Dendritic cell treated with granulocyte-macrophage colony-stimulating factor and Interleukin-4, amounts not matched to agents 40 ng/mL and 50 ng/mL, for 4 days (primary cell): Measurements from ENCODE around the gene CDKN1A.
"Not testable (repeated sequence)": the region's sequence is repeated elsewhere in the genome, so short reads cannot be mapped to it uniquely, and the experiment has no call there.

ENCODE experiments used
- H3K27ac Mint-ChIP-seq: one replicate; pipeline ENCODE4 v1.8.0; 2022; ENCODE audit warnings: mild to moderate bottlenecking, mixed read lengths
- H3K27me3 Mint-ChIP-seq: one replicate; pipeline ENCODE4 v1.8.0; 2022; ENCODE audit warnings: mild to moderate bottlenecking, mixed read lengths
- H3K36me3 Mint-ChIP-seq: one replicate; pipeline ENCODE4 v1.8.0; 2022; ENCODE audit warnings: low read depth, mixed read lengths
- H3K4me1 Mint-ChIP-seq: one replicate; pipeline ENCODE4 v1.8.0; 2022; ENCODE audit warnings: low read depth, mixed read lengths
- H3K4me3 Mint-ChIP-seq: one replicate; pipeline ENCODE4 v1.8.0; 2022; ENCODE audit warnings: mild to moderate bottlenecking, moderate library complexity, mixed read lengths
- H3K9me3 Mint-ChIP-seq: one replicate; pipeline ENCODE4 v1.8.0; 2022; ENCODE audit warnings: mixed read lengths
- intact Hi-C: fragments of 100-400 bp; cut with micrococcal nuclease; formaldehyde crosslinking; loops from one replicate; pipeline ENCODE4 v1.15.0; 2022

Gene CDKN1A

GRCh38 chr6:36643977-36644376 is 34.5 kb upstream of the CDKN1A start:
- no peaks in the 10 kb centered on the region for H3K9me3 Mint-ChIP-seq
- peak overlapping the region; percentile 83 for H3K27ac Mint-ChIP-seq
- peak overlapping the region; percentile 50 for H3K4me3 Mint-ChIP-seq
- peaks cover 56% of the 10 kb centered on the region for H3K4me1 Mint-ChIP-seq
- H3K36me3 Mint-ChIP-seq, result no peaks in the 10 kb centered on the region
- H3K27me3 Mint-ChIP-seq, result no peaks in the 10 kb centered on the region
- intact Hi-C loops, result loop anchor here (2.0 kb wide), 1 partner anchor 15 kb away; no protein-coding TSS in a partner anchor

- peaks cover 61% of the 10 kb centered on the region for H3K4me1 Mint-ChIP-seq
- H3K27me3 Mint-ChIP-seq, result no peaks in the 10 kb centered on the region
- H3K27ac Mint-ChIP-seq, result peak overlapping the region; percentile 86
- no peak overlapping the region for H3K4me3 Mint-ChIP-seq
- H3K36me3 Mint-ChIP-seq, result no peaks in the 10 kb centered on the region
- H3K9me3 Mint-ChIP-seq, result no peaks in the 10 kb centered on the region
- intact Hi-C loops, result no loop called here
These were observed 29.4 kb upstream of the CDKN1A start for GRCh38 chr6:36649086-36649485.

GRCh38 chr6:36649701-36650484 is 28.6 kb upstream of the CDKN1A start:
- H3K27me3 Mint-ChIP-seq, result no peaks in the 10 kb centered on the region
- H3K27ac Mint-ChIP-seq, result peak overlapping the region; percentile 86
- intact Hi-C loops, result loop anchor here (2.0 kb wide), 1 partner anchor 27 kb away; no protein-coding TSS in a partner anchor
- peaks cover 55% of the 10 kb centered on the region for H3K4me1 Mint-ChIP-seq
- H3K9me3 Mint-ChIP-seq, result no peaks in the 10 kb centered on the region
- peak overlapping the region; percentile 18 for H3K4me3 Mint-ChIP-seq
- no peaks in the 10 kb centered on the region for H3K36me3 Mint-ChIP-seq

GRCh38 chr6:36650848-36651478 is 27.6 kb upstream of the CDKN1A start:
- Mint-ChIP-seq H3K4me3 (peak overlapping the region; percentile 30), H3K27me3 (no peaks in the 10 kb centered on the region)

GRCh38 chr6:36651659-36652379 is 26.7 kb upstream of the CDKN1A start:
- Mint-ChIP-seq H3K9me3 (no peaks in the 10 kb centered on the region), H3K36me3 (no peaks in the 10 kb centered on the region), H3K27ac (peak overlapping the region; percentile 86), H3K27me3 (no peaks in the 10 kb centered on the region), H3K4me1 (peaks cover 48% of the 10 kb centered on the region), H3K4me3 (peak overlapping the region; percentile 30)
- intact Hi-C loops, result loop anchor here (1.0 to 2.0 kb wide), 2 partner anchors 26 to 29 kb away; partner anchors contain the start of gene CDKN1A

More at GRCh38 chr6:36650848-36651478, 27.6 kb upstream of the CDKN1A start:
- Mint-ChIP-seq H3K36me3 (no peaks in the 10 kb centered on the region), H3K4me1 (peaks cover 54% of the 10 kb centered on the region), H3K27ac (peak overlapping the region; percentile 86), H3K9me3 (no peaks in the 10 kb centered on the region)
- intact Hi-C loops, result loop anchor here (1.0 to 2.0 kb wide), 2 partner anchors 27 to 28 kb away; partner anchors contain the start of gene CDKN1A

GRCh38 chr6:36654469-36654868 is 24.0 kb upstream of the CDKN1A start:
- peaks cover 46% of the 10 kb centered on the region for H3K4me1 Mint-ChIP-seq
- H3K27me3 Mint-ChIP-seq, H3K36me3 Mint-ChIP-seq, H3K9me3 Mint-ChIP-seq, H3K4me3 Mint-ChIP-seq, H3K27ac Mint-ChIP-seq: not testable (repeated sequence)
- intact Hi-C loops, result loop anchor here (2.0 kb wide), 1 partner anchor 18 kb away; no protein-coding TSS in a partner anchor

- H3K27ac Mint-ChIP-seq, result no peak overlapping the region
- intact Hi-C loops, result loop anchor here (2.0 kb wide), 1 partner anchor 18 kb away; no protein-coding TSS in a partner anchor
- peaks cover 7% of the 10 kb centered on the region for H3K27me3 Mint-ChIP-seq
- H3K4me1 Mint-ChIP-seq, result peaks cover 39% of the 10 kb centered on the region
- no peaks in the 10 kb centered on the region for H3K36me3 Mint-ChIP-seq
- no peak overlapping the region for H3K4me3 Mint-ChIP-seq
- no peaks in the 10 kb centered on the region for H3K9me3 Mint-ChIP-seq
These were observed 23.3 kb upstream of the CDKN1A start for GRCh38 chr6:36655085-36655724.

GRCh38 chr6:36656441-36656840 is 22.1 kb upstream of the CDKN1A start:
- no peaks in the 10 kb centered on the region for H3K9me3 Mint-ChIP-seq
- peaks cover 11% of the 10 kb centered on the region for H3K27me3 Mint-ChIP-seq
- no peaks in the 10 kb centered on the region for H3K36me3 Mint-ChIP-seq

GRCh38 chr6:36657271-36657670 is 21.2 kb upstream of the CDKN1A start:
- H3K9me3 Mint-ChIP-seq, result no peaks in the 10 kb centered on the region
- H3K4me1 Mint-ChIP-seq, result peaks cover 25% of the 10 kb centered on the region
- no peak overlapping the region for H3K27ac Mint-ChIP-seq
- no peaks in the 10 kb centered on the region for H3K36me3 Mint-ChIP-seq
- H3K4me3 Mint-ChIP-seq, result no peak overlapping the region
- peaks cover 13% of the 10 kb centered on the region for H3K27me3 Mint-ChIP-seq
- intact Hi-C loops, result no loop called here

More at GRCh38 chr6:36656441-36656840, 22.1 kb upstream of the CDKN1A start:
- H3K27ac Mint-ChIP-seq, result no peak overlapping the region
- H3K4me1 Mint-ChIP-seq, result peaks cover 31% of the 10 kb centered on the region
- intact Hi-C loops, result no loop called here
- H3K4me3 Mint-ChIP-seq, result no peak overlapping the region

- peaks cover 13% of the 10 kb centered on the region for H3K27me3 Mint-ChIP-seq
- H3K27ac Mint-ChIP-seq, result no peak overlapping the region
- no peaks in the 10 kb centered on the region for H3K9me3 Mint-ChIP-seq
- intact Hi-C loops, result no loop called here
- H3K36me3 Mint-ChIP-seq, result no peaks in the 10 kb centered on the region
- H3K4me3 Mint-ChIP-seq, result no peak overlapping the region
- peaks cover 33% of the 10 kb centered on the region for H3K4me1 Mint-ChIP-seq
These were observed 20.5 kb upstream of the CDKN1A start for GRCh38 chr6:36657942-36658544.

GRCh38 chr6:36659271-36659670 is 19.2 kb upstream of the CDKN1A start:
- intact Hi-C loops, result no loop called here
- Mint-ChIP-seq H3K9me3 (no peaks in the 10 kb centered on the region), H3K4me3 (no peak overlapping the region), H3K27ac (no peak overlapping the region), H3K36me3 (no peaks in the 10 kb centered on the region), H3K4me1 (peaks cover 30% of the 10 kb centered on the region), H3K27me3 (peaks cover 13% of the 10 kb centered on the region)

- no peak overlapping the region for H3K27ac Mint-ChIP-seq
These were observed 17.6 kb upstream of the CDKN1A start for GRCh38 chr6:36660771-36661471.

GRCh38 chr6:36662380-36662779 is 16.1 kb upstream of the CDKN1A start:
- H3K27me3 Mint-ChIP-seq, result peaks cover 13% of the 10 kb centered on the region
- intact Hi-C loops, result no loop called here
- H3K4me1 Mint-ChIP-seq, result peaks cover 42% of the 10 kb centered on the region
- H3K27ac Mint-ChIP-seq, result no peak overlapping the region
- no peak overlapping the region for H3K4me3 Mint-ChIP-seq
- no peaks in the 10 kb centered on the region for H3K36me3 Mint-ChIP-seq
- no peaks in the 10 kb centered on the region for H3K9me3 Mint-ChIP-seq

More at GRCh38 chr6:36660771-36661471, 17.6 kb upstream of the CDKN1A start:
- Mint-ChIP-seq H3K4me1 (peaks cover 30% of the 10 kb centered on the region), H3K9me3 (no peaks in the 10 kb centered on the region), H3K36me3 (no peaks in the 10 kb centered on the region), H3K4me3 (no peak overlapping the region), H3K27me3 (peaks cover 13% of the 10 kb centered on the region)
- intact Hi-C loops, result no loop called here
